Activated effector memory CD4-positive, alpha-beta T cell treated with anti-CD3 and anti-CD28 coated beads, Interleukin-2, amount 50 U/mL, for 16 hours (primary cell): ENCODE results near the gene SEMA4D.
"Not testable (repeated sequence)": the region's sequence is repeated elsewhere in the genome, so short reads cannot be mapped to it uniquely, and the experiment has no call there.

ENCODE experiments used
- DNase-seq: peaks from one replicate; pipeline ENCODE4 v3.0.0-alpha.2; 2020

SEMA4D gene

DNA sequence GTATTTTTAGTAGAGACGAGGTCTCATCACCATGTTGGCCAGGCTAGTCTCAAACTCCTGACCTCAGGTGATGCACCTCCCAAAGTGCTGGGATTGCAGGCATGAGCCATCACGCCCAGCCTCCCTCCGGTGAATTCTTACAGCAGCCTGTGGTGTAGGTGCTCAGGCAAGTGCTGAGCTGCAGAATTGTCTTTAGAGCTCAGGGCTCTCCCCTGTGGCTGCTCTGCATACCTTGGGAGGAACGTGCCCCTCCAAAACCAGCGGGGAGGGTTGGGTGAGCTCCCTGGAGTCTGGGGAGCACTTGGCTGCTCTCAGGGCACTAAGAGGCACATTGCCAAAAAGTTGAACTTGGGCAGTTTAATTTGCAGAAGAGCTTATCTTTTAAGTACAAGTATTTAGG lies 150.3 kb downstream of the SEMA4D start:
- no peak for DNase-seq

- DNase-seq, result no peak
Observed at GRCh38 chr9:89346696-89347095, 151.2 kb downstream of the SEMA4D start.

DNA sequence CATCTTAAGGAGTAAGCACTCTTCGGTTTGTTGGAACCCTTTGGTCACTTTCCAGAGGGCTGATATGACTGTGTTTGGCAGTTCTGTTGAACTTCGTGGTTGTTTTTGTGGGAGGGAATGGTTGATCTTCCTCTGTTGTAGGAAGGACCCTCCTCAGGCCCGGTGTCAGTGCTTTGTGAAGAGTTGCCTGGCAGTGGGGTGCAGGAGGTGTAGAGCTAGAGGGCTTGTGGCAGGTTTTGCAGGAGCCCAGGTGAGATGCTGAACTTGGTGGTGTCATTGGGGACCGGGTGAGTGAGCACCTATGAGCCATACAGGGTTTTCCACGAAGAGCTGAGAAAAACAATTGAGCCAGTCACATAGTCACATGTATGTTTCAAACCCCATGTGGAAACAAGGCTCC lies 152.4 kb downstream of the SEMA4D start:
- DNase-seq, result no peak

DNA sequence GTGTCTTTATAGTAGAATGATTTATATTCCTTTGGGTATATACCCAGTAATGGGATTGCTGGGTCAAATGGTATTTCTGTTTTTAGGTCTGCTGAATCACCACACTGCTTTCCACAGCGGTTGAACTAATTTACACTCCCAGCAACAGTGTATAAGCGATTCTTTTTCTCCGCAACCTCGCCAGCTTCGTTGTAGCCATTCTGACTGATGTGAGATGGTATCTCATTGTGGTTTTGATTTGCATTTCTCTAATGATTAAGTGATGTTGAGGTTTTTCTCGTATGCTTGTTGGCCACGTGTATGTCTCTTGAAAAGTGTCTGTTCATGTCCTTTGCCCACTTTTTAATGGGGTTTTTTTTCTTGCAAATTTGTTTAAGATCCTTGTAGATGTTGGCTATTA lies 154.1 kb downstream of the SEMA4D start:
- DNase-seq, result not testable (repeated sequence)

- no peak for DNase-seq
Observed at GRCh38 chr9:89342948-89343347, 155.0 kb downstream of the SEMA4D start.

DNA sequence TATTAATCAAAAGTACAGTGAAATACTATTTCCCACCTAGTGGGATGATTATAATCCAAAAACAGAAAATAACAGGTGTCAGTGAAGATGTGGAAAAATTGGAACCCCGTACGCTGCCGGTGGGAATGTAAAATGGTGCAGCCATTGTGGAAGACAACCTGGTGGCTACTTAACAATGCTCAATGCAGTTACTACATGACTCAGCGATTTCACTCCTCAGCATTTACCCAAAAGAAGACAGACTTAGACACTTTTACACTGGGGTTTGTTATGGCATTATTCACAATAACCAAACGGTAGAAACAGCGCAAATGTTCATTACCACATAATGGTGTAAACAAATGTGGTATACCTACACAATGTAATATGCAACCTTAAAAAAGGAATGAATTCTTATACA lies 155.7 kb downstream of the SEMA4D start:
- no peak for DNase-seq

- no peak for DNase-seq
Observed at GRCh38 chr9:89340332-89340731, 157.6 kb downstream of the SEMA4D start.

DNA sequence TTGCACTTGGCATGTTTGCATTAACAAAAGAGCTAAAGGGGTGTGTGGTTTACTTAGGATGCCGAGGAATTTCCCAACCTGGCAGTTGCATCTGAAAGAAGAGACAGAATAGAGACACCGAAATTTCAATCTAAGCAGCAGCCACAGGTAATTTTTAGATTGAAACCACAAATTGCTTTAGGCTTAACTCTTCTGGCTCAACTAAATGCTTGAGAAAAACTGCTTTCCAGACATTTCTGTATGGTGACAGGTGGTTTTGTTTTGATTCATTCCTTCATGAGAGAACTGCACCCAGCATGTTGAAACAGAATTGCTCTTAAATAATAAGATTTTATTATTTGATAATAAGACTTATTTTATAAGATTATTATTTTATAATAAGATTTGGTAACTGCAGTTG lies 158.1 kb downstream of the SEMA4D start:
- no peak for DNase-seq

- DNase-seq, result no peak
Observed at GRCh38 chr9:89330513-89330912, 167.4 kb downstream of the SEMA4D start.

- no peak for DNase-seq
Observed at GRCh38 chr9:89329917-89330316, 168.0 kb downstream of the SEMA4D start.

DNA sequence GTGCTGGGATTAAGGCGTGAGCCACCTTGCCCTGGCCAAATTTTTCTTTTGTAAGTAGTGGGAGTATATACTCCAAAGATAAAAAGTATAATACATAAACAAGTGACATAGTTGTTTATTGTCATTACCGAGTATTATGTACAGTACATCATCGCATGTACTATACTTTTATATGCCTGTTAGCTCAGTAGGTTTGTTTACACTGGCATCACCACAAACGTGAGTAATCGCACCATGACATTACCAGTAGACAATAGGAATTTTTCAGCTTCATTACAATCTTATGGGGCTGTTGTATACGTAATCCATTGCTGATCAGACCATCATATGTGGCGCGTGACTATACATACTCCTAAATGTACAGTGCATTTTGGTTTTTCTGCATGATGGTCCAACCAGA lies 169.8 kb downstream of the SEMA4D start:
- DNase-seq, result no peak

DNA sequence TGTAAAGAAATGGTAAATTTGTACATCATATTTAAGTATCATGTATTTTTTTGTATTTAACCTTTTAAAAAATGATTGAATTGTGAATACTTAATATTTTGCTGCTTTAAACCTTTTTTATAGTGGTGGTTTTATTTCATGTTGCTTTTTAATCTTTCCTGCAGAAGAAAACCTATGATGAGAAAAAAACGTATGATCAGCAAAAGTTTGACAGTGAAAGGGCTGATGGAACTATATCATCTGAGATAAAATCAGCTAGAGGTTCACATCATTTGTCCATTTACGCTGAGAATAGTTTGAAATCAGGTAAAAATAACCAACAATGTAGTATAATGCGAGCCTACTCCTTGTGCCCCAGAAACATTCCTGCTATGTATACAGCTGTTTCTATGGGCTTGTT lies 172.2 kb downstream of the SEMA4D start:
- no peak for DNase-seq

DNA sequence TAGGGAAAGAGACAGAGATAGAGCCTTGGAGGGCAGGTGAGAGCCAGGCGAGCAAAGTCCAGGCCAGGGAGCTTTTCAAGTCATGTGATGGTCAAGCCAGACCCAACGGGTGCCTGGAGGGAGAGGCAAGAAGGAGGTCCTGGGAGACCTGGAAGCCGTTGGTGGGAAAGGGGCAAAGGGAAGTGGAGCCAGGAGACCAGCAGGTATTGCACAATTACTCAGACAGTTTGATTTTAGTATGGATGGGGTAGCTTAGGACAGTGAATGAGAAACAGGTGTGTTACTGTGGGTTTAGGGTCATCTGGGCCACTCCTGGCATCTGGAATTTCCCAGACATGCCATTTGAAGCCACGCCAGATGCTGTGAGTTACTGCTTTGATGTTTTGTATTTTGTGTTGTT lies 174.5 kb downstream of the SEMA4D start:
- DNase-seq, result no peak

DNA sequence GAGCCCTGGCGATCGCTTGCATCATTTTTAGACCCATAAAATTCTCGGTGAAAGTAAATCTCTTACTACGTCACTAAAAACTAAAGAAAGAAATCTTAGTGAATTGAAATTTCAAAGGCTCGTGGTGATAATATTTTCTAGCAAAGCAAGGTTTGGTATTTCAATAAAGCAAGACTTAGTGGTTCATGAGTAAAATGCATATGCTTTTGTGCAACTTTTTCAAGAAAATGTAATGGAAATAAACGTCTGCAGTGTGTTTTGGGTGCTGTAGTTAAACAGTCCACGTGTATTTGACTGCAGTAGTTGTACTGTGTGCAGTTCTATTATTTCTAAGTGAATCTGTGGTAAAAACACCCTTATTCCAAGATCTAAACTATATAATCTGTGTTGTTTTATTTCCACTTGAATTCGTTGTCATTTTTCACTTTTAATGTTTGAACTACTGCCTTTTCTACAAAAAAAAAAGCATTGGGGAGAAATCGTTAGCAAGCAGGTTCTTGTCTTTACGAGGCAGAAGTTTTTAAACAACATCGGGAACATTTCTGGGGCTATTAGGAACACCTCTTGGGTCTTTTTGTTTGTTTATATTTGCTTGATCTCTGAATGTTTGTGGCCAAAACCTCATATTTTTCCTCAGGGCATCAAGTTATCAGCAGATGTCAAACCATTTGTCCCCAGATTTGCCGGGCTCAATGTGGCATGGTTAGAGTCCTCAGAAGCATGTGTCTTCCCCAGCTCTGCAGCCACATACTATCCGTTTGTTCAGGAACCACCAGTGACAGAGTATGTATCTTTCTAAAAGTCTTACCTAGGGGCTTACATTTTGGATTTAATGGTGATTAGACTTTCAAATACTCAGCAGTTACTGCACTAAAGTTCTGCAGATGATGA lies 178.7 kb downstream of the SEMA4D start:
- no peak for DNase-seq

DNA sequence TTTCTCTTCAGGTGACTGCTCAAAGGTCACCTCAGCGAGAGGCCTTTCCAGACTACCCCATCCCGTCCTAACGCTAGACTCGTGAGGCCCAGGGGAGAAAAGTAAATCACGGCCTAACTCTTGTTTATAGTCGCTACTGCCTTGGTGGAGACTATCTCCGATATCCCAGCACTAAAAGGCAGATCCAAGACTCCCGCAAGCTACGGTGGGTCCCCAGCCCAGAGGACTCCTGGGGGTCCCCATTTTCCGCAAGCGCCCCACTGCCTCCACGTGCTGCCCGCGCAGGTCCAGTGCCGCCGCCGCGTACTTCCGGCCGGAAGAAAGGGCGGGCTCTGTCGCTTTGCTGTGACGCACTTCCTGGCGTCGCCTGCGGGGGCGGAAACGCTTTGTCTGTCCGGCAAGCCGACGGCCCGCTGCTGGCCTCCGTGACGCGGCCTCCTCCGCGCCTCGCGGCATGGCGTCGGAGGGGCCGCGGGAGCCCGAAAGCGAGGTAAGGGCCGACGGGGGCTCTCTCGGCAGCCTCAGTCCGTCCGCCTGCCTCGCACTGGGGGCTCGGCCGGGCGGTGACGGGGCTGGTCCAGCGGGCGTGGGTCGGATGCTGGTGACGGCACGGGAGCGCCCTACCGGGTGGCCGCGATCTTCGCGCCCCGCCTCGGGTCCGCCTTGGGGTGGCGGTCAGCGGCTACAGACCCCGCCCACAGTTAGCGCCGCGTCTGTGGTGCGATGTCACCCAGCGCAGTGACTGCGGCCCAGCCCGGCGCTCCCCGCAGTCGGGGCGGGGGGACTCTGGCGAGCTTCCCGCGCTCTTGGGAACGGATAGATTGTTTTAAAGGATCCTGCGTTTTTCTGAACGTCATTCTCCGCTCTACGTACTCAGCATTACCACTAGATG lies 179.5 kb downstream of the SEMA4D start, which contains the start of gene SECISBP2:
Gene SECISBP2, plus strand, starts transcription at position 378 of the 892 bp plus-strand sequence. Its CDS starts 77 bp downstream, at position 455.
- peak; percentile 98 for DNase-seq

DNA sequence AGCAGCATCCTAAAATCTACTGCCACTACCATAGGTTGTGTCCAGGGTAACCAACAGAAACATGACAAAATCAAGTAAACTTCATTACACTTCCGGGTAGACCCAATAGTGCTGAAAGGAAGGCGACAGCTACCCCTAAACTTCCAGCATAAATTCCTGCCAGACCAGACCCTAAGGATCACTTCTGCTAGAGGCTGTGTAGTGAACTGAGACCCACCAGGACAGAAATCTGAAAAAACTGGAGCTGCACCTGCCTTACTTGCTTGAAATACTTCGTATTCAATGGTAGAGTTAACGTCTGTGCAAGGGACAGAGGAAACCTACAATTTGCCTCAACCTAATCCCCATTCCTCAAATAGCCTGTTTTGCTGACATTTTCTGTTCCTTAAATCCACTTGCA lies 180.6 kb downstream of the SEMA4D start:
- DNase-seq, result no peak

GRCh38 chr9:89315482-89315881 lies 182.4 kb downstream of the SEMA4D start:
- DNase-seq, result no peak

DNA sequence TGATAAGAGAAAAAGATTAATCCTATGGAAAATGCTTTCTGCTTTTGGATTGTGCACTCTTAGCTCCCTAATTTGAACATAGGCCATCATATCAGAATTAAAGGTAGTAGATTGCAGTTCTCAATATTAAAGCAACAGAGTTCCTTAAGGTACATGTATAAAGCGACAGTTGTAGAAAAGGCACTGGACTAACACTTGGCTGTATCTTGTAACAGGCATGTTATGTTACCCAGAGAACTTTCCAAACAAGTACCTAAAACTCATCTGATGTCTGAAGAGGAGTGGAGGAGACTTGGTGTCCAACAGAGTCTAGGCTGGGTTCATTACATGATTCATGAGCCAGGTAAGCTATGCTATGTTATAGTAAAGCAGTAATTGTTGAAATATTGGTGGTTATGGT lies 183.0 kb downstream of the SEMA4D start:
- no peak for DNase-seq

DNA sequence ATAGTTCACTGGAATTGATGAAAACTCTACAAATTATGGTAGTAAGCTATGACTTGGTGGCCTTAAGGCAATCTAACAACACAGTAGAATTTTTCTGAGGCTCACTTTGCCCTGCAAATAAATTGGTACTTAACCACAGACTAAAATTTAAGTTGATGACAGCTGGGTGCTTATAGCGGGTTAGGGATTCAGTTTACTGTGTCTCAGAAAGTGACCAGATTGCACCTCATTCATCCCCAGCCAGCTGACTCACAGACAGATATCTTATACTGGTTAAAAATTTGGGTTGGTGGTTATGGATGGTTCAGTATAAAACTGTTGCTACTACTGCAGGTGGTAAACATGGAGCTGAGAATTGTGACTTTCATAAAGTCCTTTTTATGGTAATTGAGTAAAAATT lies 184.1 kb downstream of the SEMA4D start:
- no peak for DNase-seq

GRCh38 chr9:89312222-89312571 lies 185.7 kb downstream of the SEMA4D start:
- DNase-seq, result no peak

DNA sequence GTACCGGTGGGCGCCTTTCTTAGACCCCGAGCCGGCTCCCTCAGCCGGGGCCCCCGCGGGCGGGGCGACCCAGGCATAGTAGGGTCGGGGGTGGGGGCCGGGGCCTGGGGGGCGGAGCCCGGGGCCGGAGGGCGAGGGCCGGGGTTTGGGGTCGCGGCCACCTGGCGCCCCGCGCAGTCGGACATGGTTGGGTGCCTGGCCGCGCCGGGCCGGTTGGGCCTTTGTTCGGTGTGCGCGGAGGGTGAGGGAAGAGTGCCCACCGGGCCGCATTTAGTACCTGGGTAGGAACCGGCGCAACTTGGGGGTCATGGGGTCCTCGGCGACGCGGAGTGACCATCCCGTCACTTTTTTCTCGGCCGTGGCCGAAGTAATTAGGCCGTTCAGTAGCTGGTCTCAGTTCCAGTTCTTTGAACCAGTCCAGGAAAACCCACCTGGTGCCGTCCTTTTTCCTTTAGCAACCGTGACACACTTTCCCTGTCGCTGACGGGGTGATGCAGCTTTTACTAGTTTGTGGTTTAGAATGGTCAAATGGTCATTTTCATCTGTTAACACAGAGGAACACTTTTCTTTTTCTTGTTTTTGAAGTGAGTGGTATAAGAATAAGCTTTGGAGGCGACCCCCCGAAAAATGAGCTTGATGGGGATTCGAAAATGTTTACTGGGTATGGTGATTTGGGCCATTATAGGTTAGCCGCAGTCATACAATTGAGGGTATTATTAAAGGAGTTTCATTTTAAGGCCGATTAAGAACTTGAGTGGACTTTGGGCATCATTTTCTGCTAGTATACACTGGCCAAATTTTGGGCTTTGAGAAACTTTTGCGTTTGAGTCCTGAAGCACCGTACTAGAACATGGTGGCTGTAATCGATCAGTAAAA lies 186.3 kb downstream of the SEMA4D start:
- no peak for DNase-seq
